GM12801 (cell line): ENCODE measurements around the gene FXR2.

Experiments
- CTCF ChIP-seq: IDR thresholded peaks from one replicate; pipeline ENCODE4 v1.5.1; 2011; ENCODE audit warnings: control low read depth; ENCODE audit not compliant: insufficient read length; ENCODE audit errors: extremely low read depth

FXR2 gene

GRCh38 chr17:7575959-7576358 is 38.7 kb downstream of the FXR2 start:
- no peak for TF ChIP-seq CTCF

- no peak for TF ChIP-seq CTCF
These were observed 39.2 kb downstream of the FXR2 start for GRCh38 chr17:7575481-7575883.

- no peak for TF ChIP-seq CTCF
These were observed 40.3 kb downstream of the FXR2 start for GRCh38 chr17:7574176-7574953.

- TF ChIP-seq CTCF, result no peak
These were observed 41.2 kb downstream of the FXR2 start for GRCh38 chr17:7573324-7574080.

GRCh38 chr17:7572588-7573323 is 41.9 kb downstream of the FXR2 start:
- TF ChIP-seq CTCF, result no peak

GRCh38 chr17:7572338-7572587 is 42.4 kb downstream of the FXR2 start:
- TF ChIP-seq CTCF, result no peak

GRCh38 chr17:7570351-7570750 is 44.3 kb downstream of the FXR2 start:
- TF ChIP-seq CTCF, result no peak
